T-helper 1 cell (primary cell): ENCODE measurements around the gene SCGN.

ENCODE experiments used
- DNase-seq, 5 donors: peaks; one replicate each; pipeline ENCODE4 v3.0.0-alpha.2; 2012 to 2020

Gene SCGN

DNA sequence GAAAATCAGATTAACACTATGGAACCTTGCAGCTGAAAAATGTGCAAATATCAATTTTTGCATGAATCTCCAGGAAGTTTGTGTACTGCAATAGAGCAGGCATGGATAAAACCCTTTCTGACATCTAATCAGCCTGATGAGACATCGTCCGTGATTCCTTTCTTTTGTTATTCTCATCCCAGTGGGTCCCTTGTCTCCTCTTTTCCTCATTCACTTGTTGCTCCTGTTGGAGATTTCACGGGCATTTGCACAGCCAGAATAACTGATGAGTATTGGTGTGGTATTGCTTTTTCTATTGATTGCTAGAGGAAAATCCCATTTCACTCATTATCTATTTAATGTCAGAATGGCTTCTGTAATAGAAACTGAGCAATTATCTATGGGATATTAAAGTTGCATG is 39.9 kb downstream of the SCGN start:
- DNase-seq, result no peak

DNA sequence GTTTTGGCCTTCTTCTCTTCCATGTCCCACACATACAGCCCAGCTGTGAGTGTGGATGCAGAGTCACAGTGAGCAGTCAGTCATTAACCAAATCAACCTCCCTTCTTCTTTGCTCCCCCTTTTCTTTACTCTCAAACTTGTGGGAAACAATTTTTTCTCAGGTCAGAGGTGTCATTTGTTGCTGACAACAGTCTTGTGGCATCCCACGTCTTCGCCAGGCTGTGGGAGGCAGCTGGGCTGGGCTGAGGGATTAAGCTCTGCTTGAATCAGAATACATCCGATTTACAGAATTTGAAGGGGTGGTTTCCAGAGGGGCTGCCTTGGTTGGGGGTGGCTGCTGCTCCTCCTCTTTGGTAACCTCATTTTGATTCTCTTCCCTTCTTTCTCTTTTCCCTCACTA is 40.5 kb downstream of the SCGN start:
- no peak for DNase-seq

DNA sequence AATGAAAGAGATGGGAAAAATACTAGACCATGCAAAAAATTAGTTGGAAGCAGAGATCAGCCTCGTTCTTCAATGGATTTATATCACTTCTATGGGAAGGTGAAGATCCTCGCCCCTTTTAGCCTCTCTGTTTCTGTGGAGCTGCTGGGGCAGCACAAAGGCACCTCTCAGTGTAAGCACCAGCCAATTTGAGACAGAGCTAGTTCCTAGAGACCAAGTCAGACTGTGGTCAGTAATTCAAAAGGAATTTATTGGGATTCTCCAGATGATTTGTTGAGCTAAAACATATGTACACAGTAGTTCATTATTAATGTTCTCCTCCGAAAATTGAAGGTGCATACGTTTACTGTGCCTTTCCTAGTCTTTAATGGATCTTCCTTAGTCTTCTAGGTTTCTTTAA is 42.4 kb downstream of the SCGN start:
- DNase-seq, result no peak

DNA sequence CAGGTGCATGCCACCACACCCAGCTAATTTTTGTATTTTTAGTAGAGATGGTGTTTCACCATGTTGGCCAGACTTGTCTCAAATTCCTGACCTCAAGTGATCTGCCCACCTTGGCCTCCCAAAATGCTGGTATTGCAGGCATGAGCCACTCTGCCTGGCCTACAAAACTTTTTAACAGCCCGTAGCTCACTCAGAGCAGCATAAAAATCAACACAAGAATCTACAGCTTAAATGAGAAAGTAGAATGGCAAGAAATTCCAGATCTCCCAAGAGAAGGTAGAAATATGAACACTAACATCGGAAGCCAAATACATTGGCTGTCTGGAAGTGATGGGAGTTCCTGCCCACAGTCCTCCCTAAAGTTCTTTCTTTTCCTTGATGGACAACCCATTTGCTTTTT is 43.7 kb downstream of the SCGN start:
- no peak for DNase-seq

DNA sequence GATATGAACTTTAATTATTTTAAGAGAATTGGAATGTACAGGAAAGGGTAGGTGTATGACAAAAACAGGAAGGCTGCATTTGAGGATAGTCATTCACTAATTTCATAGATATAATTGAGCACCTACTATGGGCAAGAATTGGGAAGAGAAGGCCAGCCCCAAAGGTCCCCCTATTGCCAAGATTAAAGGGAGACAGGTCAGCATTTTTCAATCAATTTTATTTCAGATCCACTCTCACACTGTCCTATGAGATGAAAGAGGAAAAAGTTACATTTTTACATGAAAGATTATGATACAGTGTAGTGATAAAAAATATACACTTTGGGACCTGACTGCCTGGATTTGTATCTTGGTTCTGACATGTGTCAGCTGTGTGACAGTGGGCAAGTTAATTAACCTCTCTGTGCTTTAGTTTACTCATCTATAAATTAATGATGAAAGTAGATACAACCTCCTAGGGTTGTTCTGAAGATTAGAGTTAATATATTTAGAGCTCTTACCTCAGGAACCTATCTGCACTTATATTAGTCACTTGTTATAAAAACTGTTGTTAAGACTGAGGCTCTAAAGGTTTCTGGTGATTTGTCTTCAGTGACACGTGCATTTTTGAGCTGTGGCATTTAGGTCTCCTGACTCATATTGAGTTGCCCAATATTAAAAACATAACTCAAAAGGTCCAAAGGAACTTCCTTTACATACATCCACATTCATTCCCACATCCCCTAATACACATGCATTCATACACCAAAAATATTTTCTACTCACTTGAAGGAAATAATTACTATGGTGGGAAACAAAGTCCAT is 45.7 kb downstream of the SCGN start:
- no peak for DNase-seq

DNA sequence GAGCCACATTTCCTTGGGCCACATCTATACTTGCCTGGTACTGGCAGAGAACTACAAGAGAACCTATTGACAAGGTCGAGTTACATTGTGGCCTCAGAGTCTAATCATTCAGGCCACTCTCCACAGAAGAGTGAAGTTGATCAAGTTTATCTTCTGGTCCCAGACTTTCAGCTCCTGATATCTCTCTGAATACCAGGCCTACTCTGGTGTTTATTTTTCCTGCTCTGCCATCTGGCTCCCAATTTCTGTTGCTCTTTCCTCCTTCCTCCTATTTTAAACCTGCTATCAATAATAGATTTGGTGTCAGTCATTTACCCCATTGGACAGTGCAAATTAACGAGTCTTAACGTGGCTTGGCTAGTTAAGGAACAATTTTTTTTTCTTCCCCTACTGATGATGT is 46.6 kb downstream of the SCGN start:
- no peak for DNase-seq

DNA sequence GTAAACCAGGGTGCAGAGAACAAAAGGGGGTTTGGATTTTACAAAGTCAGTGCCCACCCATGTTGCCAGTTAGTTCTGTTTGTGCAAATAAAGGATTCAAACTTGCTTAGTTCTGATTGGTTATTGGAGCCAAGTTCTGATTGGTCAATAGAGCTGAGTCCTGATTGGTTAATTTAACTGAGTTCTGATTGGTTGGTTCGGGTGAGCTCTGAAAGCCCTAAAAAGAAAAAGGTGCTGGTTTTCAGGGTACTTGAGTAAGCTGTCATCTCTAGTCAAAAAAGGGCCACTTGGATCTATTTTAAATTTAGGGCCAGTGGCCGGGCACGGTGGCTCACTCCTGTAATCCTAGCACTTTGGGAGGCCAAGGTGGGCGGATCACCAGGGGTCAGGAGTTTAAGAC is 47.6 kb downstream of the SCGN start:
- DNase-seq, result no peak

DNA sequence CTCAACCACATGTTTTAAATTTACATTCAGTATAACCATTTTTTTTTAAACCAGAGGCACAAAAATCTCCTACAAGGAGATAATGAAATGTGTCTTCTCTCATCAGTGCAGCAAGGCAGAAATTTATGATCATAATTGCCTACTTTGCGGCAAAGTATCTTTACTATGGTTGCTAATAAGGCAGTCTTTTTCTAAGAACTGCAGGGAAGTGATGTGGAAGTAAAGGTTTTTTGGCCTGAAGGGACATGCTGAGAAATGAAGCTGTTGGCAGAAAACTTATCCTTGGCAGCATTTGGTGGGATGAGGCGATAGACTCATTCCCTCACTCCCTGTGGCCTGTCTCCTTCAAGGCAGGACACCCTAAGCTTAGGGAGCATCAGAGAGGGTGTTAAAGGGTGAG is 48.7 kb downstream of the SCGN start:
- no peak for DNase-seq

DNA sequence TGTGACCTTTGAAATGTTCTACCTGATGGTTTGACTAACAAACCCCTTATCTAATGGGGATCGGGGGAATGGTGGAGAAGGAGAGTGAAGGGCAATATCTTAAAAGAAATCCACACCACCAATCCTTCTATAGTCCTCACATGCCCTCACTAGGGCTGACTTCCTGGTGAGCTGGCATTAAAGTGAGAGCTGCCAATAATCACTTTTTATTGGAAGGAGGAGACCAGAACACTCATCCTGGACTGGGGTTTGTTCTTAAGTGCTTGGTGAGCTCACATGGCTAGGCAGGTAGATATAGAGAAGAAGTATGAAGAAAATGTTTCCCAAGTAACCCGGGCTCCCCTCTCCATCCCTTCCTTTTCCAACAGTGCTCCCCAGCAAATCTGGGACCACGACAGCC is 49.8 kb downstream of the SCGN start:
- no peak for DNase-seq

DNA sequence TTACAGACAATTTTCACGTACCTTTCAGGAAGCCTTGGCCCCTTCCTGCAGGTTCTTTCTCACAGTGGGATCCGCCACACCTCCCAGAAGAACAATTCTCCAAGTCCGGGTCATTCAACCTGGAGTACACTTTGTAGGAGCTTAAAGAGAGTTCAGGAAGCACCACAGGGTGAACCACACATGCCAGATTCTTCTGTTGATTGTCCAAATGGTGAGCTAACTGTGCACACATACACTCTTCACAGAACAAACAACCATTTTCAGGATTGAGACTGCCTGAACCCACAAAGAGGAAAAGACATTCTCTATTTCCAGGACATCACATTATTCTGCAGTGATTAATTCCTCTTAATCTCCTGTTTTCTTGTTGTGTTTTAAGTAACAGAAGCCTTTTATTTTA is 51.0 kb downstream of the SCGN start:
- no peak for DNase-seq

DNA sequence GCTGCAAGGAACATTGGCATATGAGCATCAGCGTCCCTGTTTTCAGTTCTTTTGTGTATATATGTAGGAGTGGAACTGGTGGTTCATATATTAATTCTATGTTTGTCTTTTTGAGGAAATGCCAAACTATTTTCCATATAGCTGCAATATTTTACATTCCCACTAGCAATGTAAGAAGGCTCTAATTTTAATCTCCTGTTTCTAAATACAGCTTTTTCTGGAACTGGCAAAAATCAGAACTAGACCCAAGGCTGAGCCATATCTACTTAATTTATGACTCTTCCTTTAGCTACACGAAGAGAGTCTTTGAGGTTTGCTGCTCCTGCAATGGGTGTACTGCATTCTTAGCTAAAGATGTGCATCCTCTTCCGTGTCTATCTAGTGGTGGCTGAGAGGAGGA is 52.0 kb downstream of the SCGN start:
- DNase-seq, result no peak

DNA sequence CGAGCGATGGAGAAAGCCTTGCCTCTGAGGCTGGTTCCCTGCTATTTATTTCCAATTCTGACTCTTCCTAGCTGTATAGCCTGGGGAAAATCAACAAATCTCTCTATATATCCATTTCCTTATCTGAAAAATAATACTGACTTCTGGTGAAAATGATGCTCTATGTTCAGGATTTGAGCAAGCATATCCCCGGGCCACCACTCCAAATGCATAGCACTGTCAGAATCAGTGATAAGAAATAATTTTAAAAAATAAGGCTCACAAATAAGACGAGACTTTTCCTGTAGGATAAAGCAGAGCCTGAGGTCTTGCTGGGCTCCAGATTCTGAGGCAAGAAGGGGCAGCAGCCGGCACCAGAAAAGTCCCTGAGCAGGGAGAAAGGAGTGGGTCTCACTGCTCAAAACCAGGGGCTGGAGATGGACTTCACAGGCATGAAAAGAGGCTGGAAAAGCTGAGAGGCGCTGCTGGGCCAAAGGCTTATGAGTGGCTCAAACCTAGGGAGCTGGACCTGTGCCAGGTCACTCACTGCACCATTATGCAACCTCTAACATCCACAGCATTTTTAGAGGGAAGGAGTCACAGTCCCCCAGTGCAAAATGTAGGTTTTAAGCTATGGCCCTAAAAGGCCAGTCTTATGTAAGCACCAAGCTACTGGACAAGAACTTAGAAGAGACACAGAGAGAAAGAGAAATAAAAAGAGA is 54.4 kb downstream of the SCGN start:
- DNase-seq, result no peak

DNA sequence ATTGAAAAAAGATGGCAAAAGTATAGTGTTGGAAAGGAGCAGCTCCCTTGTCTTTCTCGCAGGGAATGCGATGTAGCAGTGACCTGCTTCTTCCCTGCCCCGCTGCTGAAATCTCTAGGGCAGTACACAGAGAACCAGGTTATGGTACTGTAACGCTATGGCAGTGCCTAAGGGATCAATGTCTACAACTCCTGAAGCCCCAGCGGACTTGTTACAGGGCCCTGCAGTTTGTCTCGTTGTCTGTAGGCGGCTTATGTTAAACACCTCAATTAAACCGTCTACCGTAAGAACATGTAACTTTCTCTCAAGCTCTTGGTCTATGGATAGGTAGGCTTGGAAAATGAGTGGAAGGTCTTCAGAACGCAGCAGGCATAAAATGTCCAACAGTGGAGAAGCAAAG is 57.7 kb downstream of the SCGN start:
- no peak for DNase-seq

DNA sequence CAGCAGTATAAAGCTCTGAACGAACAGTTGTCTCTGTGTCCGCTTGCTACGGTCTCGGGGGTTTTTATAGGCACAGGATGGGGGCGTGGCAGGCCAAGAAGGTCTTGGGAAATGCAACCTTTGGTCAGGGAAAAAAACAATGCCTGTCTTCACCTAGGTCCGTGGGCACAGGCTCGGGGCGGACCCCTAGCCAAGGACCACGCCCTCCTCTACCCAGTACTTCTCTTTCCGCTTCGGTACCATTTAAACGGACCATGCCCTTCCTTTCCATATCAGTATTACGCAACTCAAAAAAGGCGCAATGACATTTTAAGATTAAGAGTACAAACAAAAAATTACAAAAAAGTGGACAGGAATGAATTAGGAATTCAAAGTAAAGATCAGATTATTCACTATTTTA is 58.3 kb downstream of the SCGN start:
- no peak for DNase-seq

DNA sequence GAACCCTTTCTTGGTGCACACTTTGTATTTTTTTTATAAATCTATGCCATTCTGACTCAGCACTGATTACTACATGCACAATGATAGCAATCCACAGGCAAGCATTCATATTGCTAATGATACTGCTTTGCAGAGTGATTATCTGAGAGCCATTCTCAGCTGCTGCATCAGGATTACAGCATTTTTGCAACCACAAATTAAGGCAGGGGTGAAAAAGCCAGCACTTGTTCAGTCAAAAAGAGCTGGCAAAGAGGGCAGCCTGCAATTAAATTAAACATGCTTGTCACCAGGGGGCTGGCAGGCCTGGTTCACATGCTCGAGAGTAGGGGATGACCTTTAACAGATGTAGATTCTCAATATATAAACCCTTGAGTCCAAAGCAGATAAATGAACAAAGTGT is 61.8 kb downstream of the SCGN start:
- DNase-seq, result no peak

DNA sequence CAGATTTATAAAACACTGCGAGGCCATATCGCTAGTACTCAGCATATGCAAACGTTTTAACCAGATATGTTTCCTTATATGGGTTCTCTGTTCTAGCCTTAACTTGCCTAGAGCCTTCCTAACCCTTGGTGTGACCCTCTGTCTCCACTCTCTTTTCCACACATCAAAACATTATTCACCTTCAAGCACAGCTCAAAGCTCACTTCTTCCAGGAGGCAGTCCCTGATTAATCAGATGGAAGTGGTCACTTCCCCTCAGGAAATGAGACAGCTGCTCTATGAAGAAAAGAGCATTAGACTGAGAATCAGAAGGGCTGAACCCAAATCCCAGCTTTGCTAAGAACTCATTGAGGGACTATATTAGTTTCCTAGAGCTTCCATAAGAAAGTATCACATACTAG is 62.8 kb downstream of the SCGN start:
- no peak for DNase-seq

DNA sequence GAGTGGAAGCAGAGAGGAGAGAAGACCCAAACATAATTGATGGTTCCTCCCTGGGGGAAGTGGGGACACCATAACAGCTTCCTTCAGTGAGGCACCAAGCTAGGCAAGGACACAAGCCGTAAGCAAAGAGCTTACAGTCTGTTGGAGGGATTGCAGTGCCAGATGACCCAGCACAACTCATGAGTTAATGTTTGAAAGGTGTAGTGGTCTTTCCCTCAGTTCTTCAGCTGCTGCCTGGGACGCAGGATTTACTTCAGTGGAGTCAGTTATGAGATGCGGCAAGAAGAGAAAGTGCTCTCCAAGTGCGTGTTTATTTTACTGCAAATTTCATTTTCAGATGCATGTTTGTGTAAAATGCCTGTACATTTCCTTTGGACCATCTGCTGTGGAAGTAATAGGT is 63.8 kb downstream of the SCGN start:
- no peak for DNase-seq

DNA sequence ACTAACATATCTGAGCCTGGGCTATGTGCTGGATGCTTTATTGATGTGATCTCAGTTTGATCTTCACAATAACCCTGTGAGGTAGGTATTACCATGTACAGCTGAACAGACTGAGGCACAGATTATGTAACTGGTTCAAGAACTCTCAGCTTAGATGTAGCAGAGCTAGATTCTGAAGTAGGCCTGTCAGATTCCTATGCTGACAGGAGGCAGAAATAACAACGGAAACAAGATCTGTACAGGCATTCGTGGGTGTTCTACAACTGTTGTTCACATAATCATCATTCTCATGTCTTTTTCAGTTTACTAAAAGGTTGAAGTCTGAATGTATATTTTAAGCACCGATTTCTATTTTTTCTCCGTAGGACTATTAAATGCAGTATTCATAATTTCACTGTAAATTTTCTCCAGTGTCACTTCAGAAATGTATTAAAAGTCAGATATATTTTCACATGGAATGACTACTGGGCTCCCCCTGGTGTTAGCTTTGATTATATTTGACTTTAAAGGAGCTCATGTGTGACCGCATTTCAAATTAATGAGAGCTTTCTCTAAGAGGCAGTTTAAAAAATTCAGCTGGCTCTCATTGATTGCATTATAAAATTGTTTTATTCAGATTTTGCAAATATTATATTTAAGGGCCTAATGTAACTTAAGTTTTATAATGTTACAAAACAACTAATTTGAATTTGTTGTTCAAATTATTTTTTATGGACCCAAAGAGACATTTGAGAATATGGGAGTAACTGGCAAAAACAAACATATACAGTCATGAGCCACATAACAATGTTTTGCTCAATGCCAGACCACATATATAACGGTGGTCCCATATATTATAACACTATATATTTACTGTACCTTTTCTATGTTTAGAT is 66.1 kb downstream of the SCGN start:
- peak in 1 of 5 donors; percentile 9 for DNase-seq

DNA sequence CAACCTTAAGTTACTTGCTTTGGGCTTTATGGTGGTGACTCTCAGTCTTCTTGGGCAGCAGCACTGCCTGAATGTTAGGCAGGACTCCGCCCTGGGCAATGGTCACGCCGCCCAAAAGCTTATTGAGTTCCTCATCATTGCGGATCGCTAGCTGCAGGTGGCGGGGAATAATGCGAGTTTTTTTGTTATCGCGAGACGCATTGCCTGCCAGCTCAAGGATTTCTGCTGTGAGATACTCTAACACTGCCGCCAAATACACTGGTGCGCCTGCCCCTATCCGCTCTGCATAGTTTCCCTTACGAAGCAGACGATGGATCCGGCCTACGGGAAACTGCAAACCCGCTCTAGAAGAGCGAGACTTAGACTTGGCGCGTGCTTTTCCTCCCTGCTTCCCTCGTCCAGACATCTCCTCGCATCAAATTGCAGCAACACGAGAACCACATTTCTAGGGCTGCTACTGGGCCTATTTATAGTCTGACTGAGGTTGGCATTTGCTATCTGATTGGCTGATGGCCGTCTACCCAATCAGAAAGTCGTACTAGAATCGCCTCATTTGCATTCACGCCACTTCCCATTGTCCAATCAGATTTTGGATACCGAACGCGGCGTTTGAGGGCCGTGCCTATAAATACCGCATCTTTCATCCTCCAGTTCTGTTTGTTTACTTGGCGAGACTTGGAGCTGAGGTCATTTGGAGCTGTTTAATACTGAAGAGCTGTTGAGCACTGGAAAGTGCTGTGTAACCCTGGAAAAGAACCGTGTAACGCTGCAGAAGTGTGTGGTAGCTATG is 74.3 kb downstream of the SCGN start:
- no peak for DNase-seq

DNA sequence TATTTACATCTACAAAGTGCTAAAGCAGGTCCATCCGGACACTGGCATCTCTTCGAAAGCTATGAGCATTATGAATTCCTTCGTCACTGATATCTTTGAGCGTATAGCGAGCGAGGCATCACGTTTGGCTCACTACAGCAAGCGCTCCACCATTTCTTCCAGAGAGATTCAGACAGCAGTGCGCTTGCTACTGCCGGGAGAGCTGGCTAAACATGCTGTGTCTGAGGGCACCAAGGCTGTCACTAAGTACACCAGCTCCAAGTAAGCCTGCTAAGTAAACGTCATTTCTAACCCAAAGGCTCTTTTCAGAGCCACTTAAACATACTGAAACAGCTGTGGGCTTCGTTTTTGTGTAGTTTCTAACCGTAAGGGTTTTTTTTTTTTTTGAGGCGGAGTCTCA is 75.0 kb downstream of the SCGN start:
- no peak for DNase-seq

DNA sequence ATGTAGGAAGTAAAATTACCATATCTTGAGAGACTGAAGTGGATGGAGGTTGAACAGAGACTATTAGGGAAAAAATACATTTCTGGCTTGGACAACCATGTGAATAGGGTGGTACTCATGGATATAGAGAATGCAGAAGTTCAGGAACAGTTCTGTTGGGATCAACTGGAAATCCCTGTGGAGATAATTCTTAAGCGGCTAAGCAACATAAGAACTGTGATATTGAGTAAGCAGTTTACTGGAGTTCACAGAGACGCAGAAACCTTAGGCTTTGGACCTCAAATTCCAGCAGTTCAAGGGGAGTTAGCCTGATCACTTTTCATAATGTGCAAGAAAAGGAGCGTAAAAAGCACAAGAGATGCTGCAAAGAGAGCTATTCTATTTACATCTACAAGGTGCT is 78.9 kb downstream of the SCGN start:
- DNase-seq, result no peak

DNA sequence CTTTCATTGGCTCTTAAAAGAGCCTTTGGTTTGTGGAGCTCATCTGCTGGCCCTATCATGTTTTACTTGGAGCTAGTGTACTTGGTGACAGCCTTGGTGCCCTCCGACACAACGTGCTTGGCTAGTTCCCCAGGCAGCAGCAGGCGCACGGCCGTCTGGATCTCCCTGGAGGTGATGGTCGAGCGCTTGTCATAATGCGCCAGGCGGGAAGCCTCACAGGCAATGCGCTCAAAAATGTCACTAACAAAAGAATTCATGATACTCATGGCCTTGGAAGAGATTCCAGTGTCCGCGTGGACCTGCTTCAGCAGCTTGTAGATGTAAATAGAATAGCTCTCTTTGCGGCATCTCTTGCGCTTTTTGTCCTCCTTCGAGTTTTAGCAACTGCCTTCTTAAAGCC is 79.7 kb downstream of the SCGN start:
- no peak for DNase-seq
